ENCODE measurements around the gene ABCA4. TPM values are rescaled to one million over a fixed set of nuclear protein-coding genes. Genes with fewer than 3 reads are reported as not detected.

Gene ABCA4
- total RNA-seq, 1 donor from 2014 or later = 0.14 TPM

DNA sequence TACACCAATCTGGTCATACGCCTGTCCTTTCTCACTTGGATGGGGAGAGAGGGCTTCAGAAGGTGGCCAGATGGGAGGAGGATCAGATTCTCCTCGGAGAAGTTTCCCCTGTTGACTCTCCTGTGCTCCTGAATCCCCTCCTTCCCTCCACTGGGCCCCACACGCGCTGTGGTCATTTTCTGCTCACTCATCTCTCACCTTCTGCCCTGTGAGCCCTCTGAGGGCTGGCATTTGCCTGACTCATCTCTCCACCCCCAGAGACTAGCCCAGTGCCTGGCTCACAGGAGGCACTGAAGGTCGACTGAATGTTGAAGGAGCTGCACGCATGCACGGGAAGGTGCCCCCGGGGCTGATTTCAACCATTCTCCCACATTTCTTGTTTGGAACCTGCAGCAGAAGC is 14.2 kb downstream of the ABCA4 start:
- no peak overlapping the region for H3K4me3 Mint-ChIP-seq
- H3K27ac Mint-ChIP-seq (ENCODE audit: unreplicated experiment) = no peak overlapping the region
- H3K36me3 Mint-ChIP-seq (ENCODE audit: low read depth) = no peaks in the 10 kb centered on the region
- H3K4me1 Mint-ChIP-seq = peaks cover 7% of the 10 kb centered on the region
- H3K27me3 Mint-ChIP-seq (ENCODE audit: low read depth) = no peaks in the 10 kb centered on the region
- TF ChIP-seq CTCF (conservative IDR thresholded peaks at IDR 0.05) = no peak
- no peaks in the 10 kb centered on the region for H3K9me3 Mint-ChIP-seq
- no peak for DNase-seq (ENCODE audit: low read depth, low spot score)

- Mint-ChIP-seq H3K4me1 (peaks cover 7% of the 10 kb centered on the region), H3K9me3 (no peaks in the 10 kb centered on the region), H3K4me3 (no peak overlapping the region), H3K27me3 (ENCODE audit: low read depth) (no peaks in the 10 kb centered on the region), H3K27ac (ENCODE audit: unreplicated experiment) (no peak overlapping the region), H3K36me3 (ENCODE audit: low read depth) (no peaks in the 10 kb centered on the region)
- no peak for DNase-seq (ENCODE audit: low read depth, low spot score)
- TF ChIP-seq CTCF (conservative IDR thresholded peaks at IDR 0.05) = no peak
Observed at GRCh38 chr1:94105957-94106529, 14.9 kb downstream of the ABCA4 start.

GRCh38 chr1:94105581-94105952 is 15.4 kb downstream of the ABCA4 start:
- Mint-ChIP-seq H3K36me3 (ENCODE audit: low read depth) (no peaks in the 10 kb centered on the region), H3K4me3 (no peak overlapping the region), H3K27ac (ENCODE audit: unreplicated experiment) (no peak overlapping the region), H3K27me3 (ENCODE audit: low read depth) (no peaks in the 10 kb centered on the region), H3K4me1 (peaks cover 7% of the 10 kb centered on the region), H3K9me3 (no peaks in the 10 kb centered on the region)
- no peak for DNase-seq (ENCODE audit: low read depth, low spot score)
- no peak for TF ChIP-seq CTCF (conservative IDR thresholded peaks at IDR 0.05)

DNA sequence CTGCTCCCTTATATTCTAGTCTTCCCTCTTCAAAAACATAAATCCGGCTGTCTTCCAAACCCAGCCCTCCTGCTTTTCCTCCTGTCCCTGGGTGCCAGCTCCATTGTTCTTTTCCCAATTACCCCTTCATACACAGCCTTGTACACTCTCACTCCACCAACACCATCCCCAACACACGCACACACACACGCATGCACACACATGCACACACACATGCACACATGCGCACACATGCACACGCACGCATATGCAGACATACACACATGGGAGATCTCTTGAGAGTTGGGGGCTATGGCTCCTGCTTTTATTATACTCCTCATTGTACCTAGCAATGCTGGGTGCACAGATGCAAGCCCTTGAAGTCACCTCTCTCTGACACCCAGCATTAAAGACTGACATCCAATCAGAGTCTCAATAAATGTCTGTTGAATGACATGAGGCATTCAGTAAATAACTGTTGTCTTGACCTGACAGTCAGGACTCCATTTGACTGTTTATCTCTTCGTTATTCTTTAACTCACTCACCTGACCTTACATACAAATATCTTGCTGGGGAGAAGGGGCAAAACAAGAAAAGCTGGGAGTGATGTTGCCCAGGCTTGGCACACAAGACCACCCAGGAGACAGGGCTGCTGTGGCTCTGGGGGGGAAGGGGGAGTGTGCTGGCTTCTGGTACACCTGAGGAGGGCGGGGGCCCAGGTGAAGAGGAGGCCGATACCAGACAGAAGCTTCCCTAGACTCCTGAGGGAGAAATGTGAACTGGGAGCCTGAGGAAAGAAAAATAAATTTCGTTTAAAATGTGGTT is 16.0 kb downstream of the ABCA4 start:
- Mint-ChIP-seq H3K4me3 (no peak overlapping the region), H3K4me1 (peaks cover 7% of the 10 kb centered on the region), H3K36me3 (ENCODE audit: low read depth) (no peaks in the 10 kb centered on the region), H3K9me3 (no peaks in the 10 kb centered on the region), H3K27ac (ENCODE audit: unreplicated experiment) (no peak overlapping the region), H3K27me3 (ENCODE audit: low read depth) (no peaks in the 10 kb centered on the region)
- DNase-seq (ENCODE audit: low read depth, low spot score) = no peak
- TF ChIP-seq CTCF (conservative IDR thresholded peaks at IDR 0.05) = no peak

- no peak overlapping the region for H3K27ac Mint-ChIP-seq (ENCODE audit: unreplicated experiment)
Observed at GRCh38 chr1:94104127-94104684, 16.7 kb downstream of the ABCA4 start.

More at GRCh38 chr1:94104127-94104684, 16.7 kb downstream of the ABCA4 start:
- DNase-seq (ENCODE audit: low read depth, low spot score) = no peak
- H3K27me3 Mint-ChIP-seq (ENCODE audit: low read depth) = no peaks in the 10 kb centered on the region
- peaks cover 7% of the 10 kb centered on the region for H3K4me1 Mint-ChIP-seq
- no peaks in the 10 kb centered on the region for H3K36me3 Mint-ChIP-seq (ENCODE audit: low read depth)
- H3K9me3 Mint-ChIP-seq = no peaks in the 10 kb centered on the region
- no peak for TF ChIP-seq CTCF (conservative IDR thresholded peaks at IDR 0.05)
- no peak overlapping the region for H3K4me3 Mint-ChIP-seq
